GM21390 (cell line): ENCODE data around the gene CNIH3.

Experiments used
- ATAC-seq: cut with Tn5 transposase; IDR thresholded peaks from one replicate; pipeline ENCODE4 v1.9.1; 2021; ENCODE audit not compliant: unreplicated experiment

CNIH3 gene

DNA sequence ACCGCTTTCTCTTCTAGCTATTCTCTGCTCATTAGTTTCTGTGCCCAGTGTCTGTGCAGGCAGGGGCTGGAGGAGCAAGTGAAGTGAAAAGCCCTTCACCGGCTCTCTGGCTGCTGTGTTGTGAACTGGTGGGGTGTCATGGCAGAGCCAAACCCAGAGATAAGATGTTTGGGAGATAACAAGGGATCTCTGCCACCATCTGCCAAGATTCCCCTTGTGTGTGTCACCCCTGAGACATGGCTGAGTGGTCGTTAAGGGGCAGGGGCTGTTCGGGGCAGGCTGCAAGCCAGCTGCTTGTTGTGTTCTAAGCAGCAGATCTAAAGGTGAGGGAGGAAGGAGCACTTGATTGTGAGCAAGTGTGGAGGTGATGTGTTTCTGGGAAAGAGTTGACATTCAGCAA lies 24.5 kb downstream of the CNIH3 start:
- ATAC-seq, result no peak

DNA sequence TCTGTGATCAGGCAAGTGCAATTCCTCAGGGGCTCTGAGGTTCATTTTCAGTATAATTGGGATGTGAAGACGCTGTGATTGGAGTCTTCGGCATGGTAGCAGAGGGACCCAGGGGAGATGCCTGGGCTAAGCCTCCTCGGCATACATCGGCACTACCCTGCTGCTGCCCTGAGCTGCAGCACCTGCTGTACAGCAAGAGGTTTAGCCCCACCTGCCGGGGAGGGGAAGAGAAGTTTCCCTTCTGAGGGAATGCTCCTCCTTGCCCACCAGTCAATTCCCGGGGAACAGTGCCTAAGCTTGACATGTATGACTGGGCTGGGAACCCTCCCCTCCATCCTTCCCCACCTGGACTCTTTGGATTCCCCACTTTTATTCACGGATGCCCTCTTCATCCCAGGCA lies 24.9 kb downstream of the CNIH3 start:
- no peak for ATAC-seq

DNA sequence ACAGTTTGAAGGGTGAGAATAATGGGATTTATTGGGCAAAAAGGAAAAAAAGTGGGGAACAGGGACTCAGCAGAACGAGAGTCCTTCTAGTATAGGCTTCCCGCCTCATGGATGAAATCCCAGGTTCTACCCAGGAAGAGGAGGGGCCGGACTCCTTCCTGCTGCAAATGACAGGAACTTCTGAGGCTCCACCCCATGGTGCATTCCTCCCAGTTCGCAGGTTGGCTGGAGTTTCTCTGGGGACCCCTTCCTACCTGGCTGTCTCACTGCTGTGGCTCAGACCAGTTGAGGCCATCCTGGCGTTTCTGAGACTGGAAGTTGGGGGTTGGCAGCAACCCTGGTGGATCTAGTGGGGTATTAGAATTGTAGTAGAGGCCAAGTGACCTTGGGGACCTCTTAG lies 27.5 kb downstream of the CNIH3 start:
- no peak for ATAC-seq

DNA sequence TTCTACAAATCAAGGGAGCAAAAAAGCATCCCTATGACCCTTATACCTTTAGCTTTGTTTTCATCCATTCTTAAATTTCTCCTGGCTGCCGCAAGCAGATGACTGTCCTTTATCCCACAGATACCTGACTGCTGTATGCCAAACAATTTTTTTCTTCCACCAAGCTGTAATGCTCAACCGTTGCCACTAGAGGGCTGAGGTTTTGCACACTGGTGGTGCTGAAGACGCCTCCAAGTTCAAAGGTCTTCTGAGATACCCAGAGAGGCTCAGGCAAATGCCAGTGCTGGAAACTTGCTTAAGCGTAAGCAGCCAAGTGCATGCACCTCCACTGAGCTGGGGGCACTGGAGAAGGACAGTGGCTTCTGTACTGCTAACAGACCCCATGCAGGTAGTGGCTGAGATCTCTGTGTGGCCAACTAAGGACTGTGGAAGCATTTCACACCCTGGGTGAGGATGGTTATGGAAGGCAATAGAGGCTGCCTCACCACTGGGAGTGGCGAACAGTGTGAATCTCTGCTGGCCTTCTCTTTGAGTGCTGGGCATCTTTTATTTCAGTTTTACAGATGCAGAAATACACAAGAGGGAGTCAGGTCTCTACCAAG lies 28.5 kb downstream of the CNIH3 start:
- ATAC-seq, result no peak

DNA sequence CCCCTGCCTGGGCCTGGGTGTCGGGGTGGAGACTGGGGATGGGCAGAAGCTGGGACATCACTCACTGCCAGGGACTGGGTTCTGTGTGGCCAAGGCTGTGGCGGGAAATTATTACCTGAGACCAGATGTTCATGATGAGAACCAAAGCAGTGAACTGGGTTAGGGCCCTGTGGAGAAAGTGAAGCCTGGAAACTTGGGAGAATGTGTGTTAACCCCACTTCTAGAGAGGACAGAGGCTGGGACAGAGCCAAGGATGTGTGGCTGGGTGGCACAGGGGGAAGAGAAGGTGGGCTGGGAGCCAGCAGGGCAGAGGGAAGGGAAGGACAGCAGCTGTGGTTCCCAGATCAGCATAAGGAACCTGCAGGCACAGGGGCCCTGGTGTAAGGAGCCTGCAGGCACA lies 31.3 kb downstream of the CNIH3 start:
- ATAC-seq, result no peak

DNA sequence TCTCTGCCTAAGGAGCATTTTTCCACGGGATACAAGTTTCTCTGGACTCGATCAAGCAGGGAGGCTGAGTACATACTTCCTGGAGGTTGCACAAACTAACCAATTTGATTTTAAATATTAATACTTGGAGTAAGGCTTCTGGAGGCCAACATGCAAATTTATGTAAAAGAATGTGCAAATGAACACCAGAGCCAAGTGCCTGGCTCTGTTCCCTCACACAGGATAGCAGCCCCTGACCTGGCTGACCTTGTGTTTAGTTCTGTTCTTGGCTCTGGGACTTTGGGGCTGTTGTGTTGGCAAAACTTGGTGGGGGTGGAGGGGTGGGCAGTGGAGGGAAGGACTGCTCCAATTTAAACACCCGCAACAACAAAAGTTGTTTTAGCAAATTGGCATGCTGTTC lies 34.2 kb downstream of the CNIH3 start:
- no peak for ATAC-seq

DNA sequence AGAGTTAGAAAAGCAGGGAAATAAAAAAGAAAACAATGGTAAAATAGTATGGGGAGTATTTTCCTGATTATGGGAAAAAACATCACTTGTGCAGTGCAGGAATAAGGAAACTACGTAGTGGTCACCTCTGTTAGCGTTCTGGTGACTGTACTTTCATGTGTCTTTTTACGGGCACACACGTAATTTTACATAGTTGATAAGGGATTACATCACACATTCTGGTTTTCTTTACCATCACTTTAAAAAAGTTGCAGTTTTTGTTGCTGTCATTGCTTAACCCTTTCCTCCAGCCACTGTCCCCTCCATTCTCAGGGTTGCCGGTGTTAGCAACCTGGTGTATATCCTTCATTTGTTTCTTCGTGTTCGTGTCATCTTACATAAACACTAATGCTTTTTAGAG lies 35.1 kb downstream of the CNIH3 start:
- ATAC-seq, result no peak

DNA sequence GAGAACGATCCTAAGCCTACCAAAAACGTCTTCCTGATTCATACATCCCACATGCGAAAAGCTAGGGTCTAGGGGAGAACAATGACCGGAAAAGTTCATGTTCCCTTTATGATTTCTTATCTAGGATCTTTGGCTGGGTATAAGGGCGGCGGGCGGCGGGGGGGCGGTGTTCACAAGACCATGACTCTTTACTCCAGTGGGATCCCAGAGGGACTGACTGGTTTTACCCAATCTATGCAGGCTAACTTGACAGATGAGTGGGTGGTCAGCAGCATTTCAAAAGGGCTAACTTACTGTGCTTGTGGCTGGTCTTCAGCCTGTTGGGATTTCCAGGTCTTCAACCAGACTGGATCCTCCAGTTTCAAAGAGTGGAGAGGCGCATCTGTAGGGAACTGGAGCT lies 40.3 kb downstream of the CNIH3 start:
- ATAC-seq, result no peak

DNA sequence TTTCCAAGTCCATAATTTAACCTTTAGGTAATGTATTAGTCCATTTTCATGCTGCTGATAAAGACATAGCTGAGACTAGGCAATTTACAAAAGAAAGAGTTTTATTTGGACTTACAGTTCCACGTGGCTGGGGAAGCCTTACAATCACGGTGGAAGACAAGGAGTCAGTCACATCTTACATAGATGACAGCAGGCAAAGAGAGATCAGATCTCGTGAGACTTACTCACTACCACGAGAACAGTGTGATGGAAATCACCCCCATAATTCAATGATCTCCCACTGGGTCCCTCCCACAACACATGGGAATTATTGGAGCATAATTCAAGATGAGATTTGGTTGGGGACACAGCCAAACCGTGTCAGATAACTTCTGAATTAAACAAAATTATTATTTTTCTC lies 44.0 kb downstream of the CNIH3 start:
- ATAC-seq, result no peak

DNA sequence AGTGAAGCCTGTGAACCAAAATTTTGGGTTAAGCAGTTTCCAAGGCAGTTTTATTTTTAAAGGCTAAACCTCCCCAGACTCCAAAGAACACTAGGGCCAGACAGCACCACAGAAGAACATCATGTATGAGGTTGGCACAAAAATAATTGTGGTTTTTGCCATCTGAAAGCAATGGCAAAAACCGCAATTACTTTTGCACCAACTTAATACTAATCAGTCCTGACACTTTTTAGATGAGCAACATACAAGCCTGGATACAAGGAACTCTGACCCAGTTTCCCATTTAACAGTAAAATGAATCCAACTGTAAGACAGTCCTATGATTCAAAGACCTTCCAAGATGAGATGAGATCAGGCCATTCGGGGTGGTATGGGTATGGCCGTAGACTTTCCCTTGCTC lies 46.8 kb downstream of the CNIH3 start:
- ATAC-seq, result no peak

DNA sequence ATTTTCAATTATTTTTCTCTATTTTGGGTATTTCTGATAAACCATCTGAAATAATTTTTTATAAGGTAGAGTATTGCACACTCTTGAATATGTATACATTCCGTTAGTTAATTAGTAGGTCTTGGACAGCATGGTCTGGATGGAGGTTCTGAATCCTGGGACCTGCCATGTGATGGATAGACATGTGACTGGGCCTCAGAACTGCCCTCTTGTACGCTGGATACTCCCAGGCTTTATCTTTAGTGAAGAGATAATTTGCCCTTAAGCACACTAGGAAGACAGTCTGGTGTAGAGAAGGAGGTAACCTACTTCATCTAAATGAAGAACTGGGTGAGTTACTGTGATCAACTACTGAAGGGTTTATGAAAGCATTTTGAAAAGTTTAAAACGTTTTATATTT lies 48.9 kb downstream of the CNIH3 start:
- ATAC-seq, result no peak

DNA sequence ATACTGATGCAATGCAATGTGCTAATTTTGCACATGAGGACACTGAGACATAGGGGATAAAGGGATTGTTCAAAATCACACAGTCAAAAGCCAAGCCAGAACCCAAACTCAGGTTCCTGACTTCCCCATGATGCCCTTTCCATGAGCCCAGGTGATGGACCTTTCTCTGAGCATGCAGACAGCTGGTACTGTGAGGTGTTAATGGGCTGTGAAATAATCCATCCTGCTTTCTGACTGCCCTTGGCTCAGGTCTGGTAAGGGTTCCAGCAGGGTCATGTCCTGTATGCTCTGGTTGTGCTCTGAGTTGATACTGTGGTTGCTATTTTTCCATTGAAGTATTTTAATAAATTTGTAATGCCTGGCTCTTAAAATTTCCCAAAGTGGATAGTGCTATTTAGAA lies 50.0 kb downstream of the CNIH3 start:
- no peak for ATAC-seq

DNA sequence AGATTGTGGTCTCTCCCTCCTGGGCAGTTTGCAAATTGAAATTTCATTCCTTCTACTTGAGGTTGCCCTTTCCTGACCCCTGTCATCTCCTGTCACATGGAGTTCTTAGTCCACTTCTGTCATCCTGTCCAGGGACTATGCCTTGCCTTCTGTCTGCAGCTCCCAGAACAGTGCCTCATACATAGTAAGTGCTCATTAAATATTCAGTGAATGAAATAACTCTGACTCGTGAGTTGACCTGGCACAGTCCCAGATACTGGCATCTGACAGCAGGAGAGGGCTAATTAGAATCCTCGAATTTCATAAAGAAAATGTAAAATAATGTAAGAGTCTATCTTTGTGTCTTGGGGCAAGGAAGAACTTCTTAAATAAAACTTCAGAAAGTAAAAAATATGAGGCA lies 50.8 kb downstream of the CNIH3 start:
- no peak for ATAC-seq

DNA sequence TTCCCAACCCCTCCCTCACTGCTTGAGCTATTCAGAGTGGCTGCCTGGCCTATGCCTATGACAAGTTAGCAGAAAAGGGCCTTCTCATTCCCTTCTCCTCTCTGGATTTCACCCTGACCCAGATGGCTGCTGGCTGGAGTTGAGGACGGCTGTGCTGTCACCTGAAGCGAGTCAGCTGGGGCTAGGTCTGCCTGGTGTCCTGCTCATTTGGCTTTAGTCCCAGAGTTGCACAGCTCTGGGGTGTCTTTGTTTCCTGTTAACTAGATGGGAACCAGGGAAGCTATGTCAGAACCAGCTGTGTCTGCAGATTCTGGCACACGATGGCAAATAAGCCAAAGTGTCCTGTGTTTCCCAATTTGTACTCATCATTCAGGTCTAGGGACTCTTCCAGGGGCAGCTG lies 52.9 kb downstream of the CNIH3 start:
- ATAC-seq, result no peak

DNA sequence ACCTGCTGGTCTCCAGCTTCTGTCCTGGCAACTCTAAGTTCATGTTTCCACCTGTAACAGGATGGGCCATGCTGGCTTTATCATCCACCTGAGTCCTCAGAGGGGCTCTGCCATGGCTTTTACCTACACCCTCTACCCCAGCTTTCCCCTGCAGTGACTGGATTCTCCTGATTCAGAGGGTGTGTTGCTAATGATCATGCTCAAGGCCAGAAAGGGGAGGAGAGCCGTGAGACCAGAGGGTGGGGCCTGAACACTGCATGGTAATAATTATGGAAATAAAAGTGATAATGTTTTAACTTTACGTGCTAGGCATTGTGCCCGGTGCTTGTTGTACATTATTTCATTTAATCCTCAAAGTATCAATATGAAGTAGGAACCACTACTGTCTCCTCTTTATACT lies 53.3 kb downstream of the CNIH3 start:
- ATAC-seq, result no peak

DNA sequence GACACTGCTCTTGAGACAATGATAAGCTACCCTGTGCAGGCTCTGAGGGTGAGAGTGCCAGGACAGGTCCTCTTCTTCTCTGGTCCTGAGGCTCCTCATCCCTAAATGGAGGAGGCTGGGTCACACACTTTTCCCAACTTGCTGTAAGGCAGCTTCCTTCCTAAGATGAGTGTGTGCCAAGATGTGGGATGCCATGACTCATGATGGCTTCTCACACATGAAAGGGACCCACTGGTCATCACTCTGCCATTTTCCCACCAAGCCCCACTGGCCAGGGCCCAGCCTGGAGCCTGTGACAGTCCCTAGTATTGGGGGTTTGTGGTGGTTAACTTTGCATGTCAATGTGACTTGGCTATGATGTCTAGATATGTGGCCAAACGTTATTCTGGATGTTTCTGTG lies 54.4 kb downstream of the CNIH3 start:
- ATAC-seq, result no peak

DNA sequence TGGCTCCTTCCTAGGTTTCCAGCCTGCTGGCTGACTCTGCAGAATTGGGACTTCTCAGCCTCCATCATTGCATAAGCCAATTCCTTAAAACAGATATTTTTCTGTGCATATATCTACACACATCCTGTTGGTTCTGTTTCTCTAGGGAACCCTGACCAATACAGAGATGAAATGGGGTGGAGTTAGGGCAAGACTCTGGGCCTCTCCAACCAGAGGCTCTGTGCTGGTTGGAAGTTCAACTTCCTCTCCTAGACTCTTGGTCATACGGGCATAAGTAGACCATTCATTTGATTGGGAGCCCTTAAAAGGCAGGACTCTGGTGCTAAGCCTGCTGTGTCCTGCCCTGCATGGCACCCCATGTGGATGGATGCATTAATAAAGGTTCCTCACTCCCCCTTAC lies 55.0 kb downstream of the CNIH3 start:
- ATAC-seq, result no peak

DNA sequence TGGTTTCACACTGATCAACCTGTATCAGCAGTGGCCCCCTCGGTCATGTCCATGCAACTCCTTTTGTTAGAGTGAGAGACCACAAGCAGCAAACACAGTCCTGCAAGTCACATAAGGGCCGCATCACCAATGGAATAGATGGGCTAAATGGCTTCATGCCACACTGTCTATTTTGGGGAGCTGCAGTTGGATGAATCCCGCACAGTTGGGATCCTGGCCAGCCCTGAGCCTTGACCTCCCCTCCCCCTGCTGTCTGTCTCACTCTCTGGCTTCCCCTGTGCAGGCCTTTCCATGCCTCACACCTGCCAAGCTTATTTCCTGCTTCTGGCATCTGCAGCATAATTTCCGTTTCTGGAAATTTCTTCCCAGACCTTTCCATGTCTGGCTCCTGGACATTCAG lies 57.0 kb downstream of the CNIH3 start:
- no peak for ATAC-seq

DNA sequence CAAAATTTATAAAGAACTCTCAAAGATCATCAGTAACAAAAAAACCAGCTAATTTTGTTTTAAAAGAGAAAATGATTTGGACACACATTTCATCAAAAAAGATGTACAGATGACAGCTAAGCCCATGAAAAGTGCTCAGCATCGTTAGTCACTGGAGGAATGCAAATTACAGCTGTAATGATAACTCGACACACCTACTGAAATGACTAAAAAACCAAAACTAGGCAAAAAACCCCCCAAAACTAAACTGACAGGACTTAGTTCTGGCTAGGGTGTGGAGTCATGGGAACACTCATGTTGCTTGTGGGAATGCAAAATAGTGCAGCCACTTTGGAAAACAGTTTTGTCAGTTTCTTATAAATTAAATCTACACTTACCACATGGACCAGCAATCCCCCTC lies 59.5 kb downstream of the CNIH3 start:
- ATAC-seq, result no peak

DNA sequence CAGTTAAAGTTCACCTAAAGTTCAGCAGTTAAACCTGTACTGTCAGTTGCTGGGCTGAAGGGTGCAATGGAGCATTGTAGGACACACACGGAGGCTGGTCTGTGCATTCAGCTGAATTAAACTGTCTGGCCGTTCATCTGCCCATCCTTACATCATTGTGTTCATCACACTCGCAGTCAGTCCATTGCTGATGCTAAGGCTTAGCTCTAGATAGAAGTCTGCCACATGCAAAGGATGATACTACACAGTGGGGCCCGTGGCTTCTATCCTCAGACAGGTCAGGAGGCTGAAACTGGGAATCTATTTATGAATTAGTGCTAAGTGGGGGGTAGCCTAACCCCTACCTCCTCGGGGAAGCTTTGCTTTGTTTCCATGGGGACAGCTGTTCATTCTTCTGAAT lies 60.4 kb downstream of the CNIH3 start:
- ATAC-seq, result no peak

DNA sequence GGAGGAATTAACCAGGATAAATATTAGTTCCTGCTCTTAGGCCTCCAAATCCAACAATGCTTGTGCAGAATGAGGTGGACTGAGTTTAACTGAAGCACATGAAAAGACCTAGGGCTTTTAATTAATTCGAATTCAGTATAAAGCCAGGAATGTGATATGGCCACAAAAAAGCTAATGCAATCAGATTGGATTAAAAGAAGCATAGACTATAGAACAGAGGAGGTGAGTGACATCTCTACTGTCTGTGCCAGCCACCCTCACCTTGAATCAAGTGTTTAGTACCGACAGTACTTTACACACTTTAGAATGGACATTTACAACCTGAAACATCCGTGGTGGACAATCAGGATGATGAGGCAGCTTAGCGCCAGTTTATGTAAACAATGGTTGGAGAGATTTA lies 62.1 kb downstream of the CNIH3 start:
- no peak for ATAC-seq

DNA sequence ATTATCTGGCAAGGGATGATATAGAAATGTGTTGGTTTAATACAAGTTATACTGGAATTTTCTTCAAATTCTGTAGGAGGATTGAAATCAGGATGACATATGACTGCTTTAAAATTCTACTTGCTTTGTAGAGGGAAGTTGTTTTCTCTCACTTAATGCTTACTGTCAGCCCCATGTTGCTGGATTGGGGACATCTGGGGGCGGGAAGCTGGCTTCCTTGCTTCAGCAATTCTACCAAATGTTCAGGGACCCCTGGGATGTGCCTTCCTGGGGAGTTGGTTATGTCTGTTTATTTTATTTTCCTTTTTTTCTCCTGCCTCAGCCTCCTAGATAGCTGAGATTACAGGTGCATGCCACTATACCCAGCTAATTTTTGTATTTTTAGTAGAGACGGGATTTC lies 63.5 kb downstream of the CNIH3 start:
- ATAC-seq, result no peak

DNA sequence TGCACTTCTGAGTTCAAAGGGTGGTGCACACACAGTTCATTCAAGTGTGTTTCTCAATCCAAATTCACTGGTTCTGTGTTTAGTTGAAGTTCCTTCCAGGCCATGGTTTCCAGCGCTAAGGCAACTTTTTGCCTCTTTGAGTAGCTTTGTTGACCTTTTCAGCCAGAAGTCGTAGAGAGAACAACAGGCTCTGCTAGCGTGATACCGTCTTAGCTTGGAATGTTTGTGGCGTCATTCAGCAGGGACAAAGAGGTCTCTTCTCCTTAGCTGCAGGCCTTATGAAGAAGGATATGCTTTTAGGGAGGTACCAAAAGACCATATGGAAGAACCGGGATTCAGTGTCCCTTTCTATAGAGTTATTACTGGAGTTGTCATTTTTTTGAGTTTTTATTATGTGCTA lies 65.7 kb downstream of the CNIH3 start:
- no peak for ATAC-seq

DNA sequence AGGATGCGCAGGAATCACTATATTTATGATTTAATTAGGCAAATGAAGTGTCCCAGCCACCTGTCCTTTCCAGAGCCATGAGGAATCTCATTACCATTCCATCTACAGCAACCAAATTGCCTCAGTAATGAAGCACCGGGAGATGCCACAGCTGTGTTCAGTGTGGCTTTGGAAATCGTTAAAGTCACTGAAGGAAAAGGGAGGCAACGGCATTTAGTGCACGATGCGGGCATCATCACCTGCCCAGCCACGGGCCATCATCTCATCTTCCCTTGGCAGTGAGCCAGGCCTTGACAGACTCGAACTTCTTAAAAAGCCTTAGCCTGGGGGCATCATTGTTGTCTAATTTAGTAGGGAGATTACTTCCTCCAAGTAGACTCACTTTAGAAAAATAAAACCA lies 67.8 kb downstream of the CNIH3 start:
- no peak for ATAC-seq
